ENCODE results near the gene ROBO2.

ROBO2 gene

GRCh38 chr3:77052051-77052501 lies 12.2 kb downstream of the ROBO2 start:
- no peak for DNase-seq

- no peak for DNase-seq
Observed at GRCh38 chr3:77052733-77053670, 13.1 kb downstream of the ROBO2 start.

GRCh38 chr3:77053795-77054194 lies 13.9 kb downstream of the ROBO2 start:
- DNase-seq = no peak

GRCh38 chr3:77055841-77056341 lies 16.0 kb downstream of the ROBO2 start:
- no peak for DNase-seq

- no peak for DNase-seq
Observed at GRCh38 chr3:77059354-77059753, 19.5 kb downstream of the ROBO2 start.

- DNase-seq = no peak
Observed at GRCh38 chr3:77063423-77063822, 23.5 kb downstream of the ROBO2 start.

- DNase-seq = no peak
Observed at GRCh38 chr3:77065750-77066149, 25.9 kb downstream of the ROBO2 start.

- DNase-seq = no peak
Observed at GRCh38 chr3:77066829-77067228, 26.9 kb downstream of the ROBO2 start.

GRCh38 chr3:77068808-77069207 lies 28.9 kb downstream of the ROBO2 start:
- no peak for DNase-seq

GRCh38 chr3:77071364-77071763 lies 31.5 kb downstream of the ROBO2 start:
- no peak for DNase-seq

- DNase-seq = no peak
Observed at GRCh38 chr3:77071809-77072208, 31.9 kb downstream of the ROBO2 start.

GRCh38 chr3:77072232-77072631 lies 32.3 kb downstream of the ROBO2 start:
- DNase-seq = no peak

GRCh38 chr3:77078279-77078678 lies 38.4 kb downstream of the ROBO2 start:
- DNase-seq = no peak

GRCh38 chr3:77079988-77080610 lies 40.2 kb downstream of the ROBO2 start:
- no peak for DNase-seq

- DNase-seq = no peak
Observed at GRCh38 chr3:77081240-77081661, 41.4 kb downstream of the ROBO2 start.

- DNase-seq = no peak
Observed at GRCh38 chr3:77084511-77084910, 44.6 kb downstream of the ROBO2 start.

GRCh38 chr3:77086408-77086807 lies 46.5 kb downstream of the ROBO2 start:
- no peak for DNase-seq

GRCh38 chr3:77091809-77092208 lies 51.9 kb downstream of the ROBO2 start:
- no peak for DNase-seq

GRCh38 chr3:77093101-77093500 lies 53.2 kb downstream of the ROBO2 start:
- no peak for DNase-seq

GRCh38 chr3:77096145-77096544 lies 56.2 kb downstream of the ROBO2 start:
- DNase-seq = no peak

- peak; percentile 28 to 31 for DNase-seq
Observed at GRCh38 chr3:77096966-77097890, 57.3 kb downstream of the ROBO2 start.

GRCh38 chr3:77102951-77103769 lies 63.3 kb downstream of the ROBO2 start:
- no peak for DNase-seq
